Tibial nerve (tissue), 4 donors: ENCODE results near the gene FMNL2. TPM values are rescaled to one million over a fixed set of nuclear protein-coding genes. Genes with fewer than 3 reads are reported as not detected.

Source experiments
- DNase-seq, 2 donors: peaks; one replicate each; pipeline ENCODE4 v3.0.0-alpha.2; 2019; ENCODE audit warnings: low spot score in 2 of 2
- H3K27ac ChIP-seq, 4 donors: fragments of 200-600 bp; sonication (generic) in 3 of 4; one replicate each; pipeline ENCODE4 v1.5.1; 2017 to 2019; ENCODE audit warnings: mild to moderate bottlenecking in 1 of 4
- H3K27me3 ChIP-seq, 2 donors: fragments of 200-600 bp; sonication (generic) in 1 of 2; one replicate each; pipeline versions ENCODE4 v1.5.1 to v1.6.0; 2017 to 2019
- H3K36me3 ChIP-seq, 3 donors: fragments of 200-600 bp; sonication (generic); one replicate each; pipeline ENCODE4 v1.5.1; 2018 to 2019
- H3K4me1 ChIP-seq, 4 donors: fragments of 200-600 bp; sonication (generic) in 3 of 4; one replicate each; pipeline ENCODE4 v1.5.1; 2017 to 2019
- H3K4me3 ChIP-seq, 4 donors: fragments of 200-600 bp; sonication (generic) in 3 of 4; one replicate each; pipeline ENCODE4 v1.5.1; 2017 to 2019; ENCODE audit warnings: mild to moderate bottlenecking in 1 of 4, moderate library complexity in 1 of 4
- H3K9me3 ChIP-seq, 4 donors: fragments of 200-600 bp; sonication (generic) in 3 of 4; one replicate each; pipeline ENCODE4 v1.5.1; 2017 to 2019
- EP300 ChIP-seq, 2 donors: sonication (generic); formaldehyde crosslinking; IDR thresholded peaks; one replicate each; pipeline ENCODE4 v1.6.1; 2017; ENCODE audit warnings: antibody characterized with exemption in 2 of 2, mild to moderate bottlenecking in 1 of 2
- POLR2A ChIP-seq, 2 donors: fragments of 450-650 bp; IDR thresholded peaks; one replicate each; pipeline ENCODE4 v1.6.1; 2017; ENCODE audit warnings: antibody characterized with exemption in 2 of 2, mild to moderate bottlenecking in 2 of 2, moderate library complexity in 2 of 2
- WGBS, 2 donors: methylation state at CpG; one replicate each; pipeline ENCODE4 v1.1.5; 2018; 5-methylcytosine and 5-hydroxymethylcytosine counted together
- total RNA-seq, 4 donors: library from RNA; depleted of rRNA; stranded (reverse); fragments of >200 nt; gene quantifications; one replicate each; pipeline ENCODE4 v1.1.0, GENCODE V29; 2016
- TF ChIP-seq, protein P1 (sequence below), 5 experiments: fragments of 200-600 bp in 3 of 5; fragments of 450-650 bp in 2 of 5; sonication (generic) in 3 of 5; IDR thresholded peaks; one replicate each; pipeline ENCODE4 v1.5.1; 2016 to 2019; ENCODE audit warnings: antibody characterized with exemption in 5 of 5, mild to moderate bottlenecking in 3 of 5, moderate library complexity in 2 of 5

Gene FMNL2
- total RNA-seq, 4 donors from 2014 or later, result 94.5 to 131 (median 98.1) TPM

DNA sequence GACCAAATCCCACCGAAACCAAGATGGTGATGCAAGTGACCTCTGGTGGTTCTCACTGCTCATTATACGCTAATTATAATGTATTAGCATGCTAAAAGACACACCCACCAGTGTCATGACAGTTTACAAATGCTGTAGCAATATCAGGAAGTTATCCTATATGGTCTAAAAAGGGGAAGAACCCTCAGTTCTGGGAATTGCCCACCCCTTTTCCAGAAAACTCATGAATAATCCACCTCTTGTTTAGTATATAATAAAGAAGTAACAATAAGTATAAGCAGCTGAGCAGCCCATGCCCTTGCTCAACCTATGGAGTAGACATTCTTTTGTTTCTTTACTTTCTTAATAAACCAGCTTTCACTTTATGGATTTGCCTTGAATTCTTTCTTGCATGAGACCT is 31.0 kb upstream of the FMNL2 start:
- no peak overlapping the region for H3K4me3 ChIP-seq
- WGBS, 2 donors, result 88% methylated on average over 2 of the region's 2 CpGs
- no peak for TF ChIP-seq POLR2A (IDR thresholded peaks at IDR 0.05)
- no peak for TF ChIP-seq EP300 (IDR thresholded peaks at IDR 0.05)
- TF ChIP-seq, protein P1, sequence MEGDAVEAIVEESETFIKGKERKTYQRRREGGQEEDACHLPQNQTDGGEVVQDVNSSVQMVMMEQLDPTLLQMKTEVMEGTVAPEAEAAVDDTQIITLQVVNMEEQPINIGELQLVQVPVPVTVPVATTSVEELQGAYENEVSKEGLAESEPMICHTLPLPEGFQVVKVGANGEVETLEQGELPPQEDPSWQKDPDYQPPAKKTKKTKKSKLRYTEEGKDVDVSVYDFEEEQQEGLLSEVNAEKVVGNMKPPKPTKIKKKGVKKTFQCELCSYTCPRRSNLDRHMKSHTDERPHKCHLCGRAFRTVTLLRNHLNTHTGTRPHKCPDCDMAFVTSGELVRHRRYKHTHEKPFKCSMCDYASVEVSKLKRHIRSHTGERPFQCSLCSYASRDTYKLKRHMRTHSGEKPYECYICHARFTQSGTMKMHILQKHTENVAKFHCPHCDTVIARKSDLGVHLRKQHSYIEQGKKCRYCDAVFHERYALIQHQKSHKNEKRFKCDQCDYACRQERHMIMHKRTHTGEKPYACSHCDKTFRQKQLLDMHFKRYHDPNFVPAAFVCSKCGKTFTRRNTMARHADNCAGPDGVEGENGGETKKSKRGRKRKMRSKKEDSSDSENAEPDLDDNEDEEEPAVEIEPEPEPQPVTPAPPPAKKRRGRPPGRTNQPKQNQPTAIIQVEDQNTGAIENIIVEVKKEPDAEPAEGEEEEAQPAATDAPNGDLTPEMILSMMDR (IDR thresholded peaks at IDR 0.05), result no peak
- no peaks in the 10 kb centered on the region for H3K36me3 ChIP-seq
- no peak overlapping the region for H3K27ac ChIP-seq
- H3K27me3 ChIP-seq, result no peaks in the 10 kb centered on the region
- no peaks in the 10 kb centered on the region for H3K9me3 ChIP-seq
- no peaks in the 10 kb centered on the region for H3K4me1 ChIP-seq
- DNase-seq, result no peak

DNA sequence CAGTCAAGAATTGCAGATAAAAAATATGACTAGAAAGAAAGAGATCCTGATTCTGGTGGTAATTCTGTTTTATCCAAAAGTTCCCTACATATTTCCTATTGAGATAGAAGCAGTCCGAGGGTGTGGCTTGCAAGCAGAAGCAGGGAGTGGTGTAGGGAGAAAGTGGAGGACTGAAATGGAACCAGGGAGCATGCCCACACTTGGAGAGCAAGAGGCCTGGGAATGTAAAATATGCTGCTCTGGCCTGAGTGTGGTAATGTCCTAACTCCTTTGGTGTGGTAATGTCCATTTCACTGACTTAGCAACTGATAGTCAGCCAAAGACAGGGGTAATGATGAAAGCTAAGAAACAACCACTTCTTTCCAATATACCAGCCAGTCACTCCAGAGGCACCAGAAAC is 30.1 kb upstream of the FMNL2 start:
- Histone ChIP-seq H3K4me3 (no peak overlapping the region), H3K9me3 (no peaks in the 10 kb centered on the region), H3K4me1 (no peaks in the 10 kb centered on the region), H3K36me3 (no peaks in the 10 kb centered on the region), H3K27ac (no peak overlapping the region), H3K27me3 (no peaks in the 10 kb centered on the region)
- no peak for DNase-seq
- TF ChIP-seq, protein P1 (IDR thresholded peaks at IDR 0.05), result no peak
- TF ChIP-seq EP300 (IDR thresholded peaks at IDR 0.05) (no peak), POLR2A (IDR thresholded peaks at IDR 0.05) (no peak)
- WGBS, 2 donors, result 79 to 88% methylated on average over 1 of the region's 1 CpG

DNA sequence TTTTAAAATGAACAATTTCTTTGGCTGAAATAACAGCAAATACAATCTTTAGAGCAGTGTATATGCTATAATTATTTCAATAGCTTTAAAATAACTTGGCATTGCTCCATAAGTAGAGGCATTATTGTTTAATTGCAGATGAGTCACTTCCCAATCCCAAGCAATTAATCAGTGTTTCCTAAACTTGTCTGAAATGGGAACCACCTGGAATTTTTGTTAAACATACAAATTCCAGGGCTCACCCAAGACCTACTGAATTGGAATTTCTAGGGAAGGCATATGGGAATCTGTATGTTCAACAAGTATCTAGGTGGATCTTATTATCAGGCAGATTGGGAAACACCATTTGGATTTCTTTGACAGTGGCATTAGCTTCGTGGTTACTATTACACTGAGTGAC is 27.1 kb upstream of the FMNL2 start:
- Histone ChIP-seq H3K36me3 (no peaks in the 10 kb centered on the region), H3K9me3 (no peaks in the 10 kb centered on the region), H3K27me3 (no peaks in the 10 kb centered on the region), H3K4me1 (no peaks in the 10 kb centered on the region), H3K27ac (no peak overlapping the region), H3K4me3 (no peak overlapping the region)
- no peak for DNase-seq
- WGBS, 2 donors, result 91 to 92% methylated on average over 1 of the region's 1 CpG
- TF ChIP-seq EP300 (IDR thresholded peaks at IDR 0.05) (no peak), POLR2A (IDR thresholded peaks at IDR 0.05) (no peak)
- TF ChIP-seq, protein P1 (IDR thresholded peaks at IDR 0.05), result no peak

DNA sequence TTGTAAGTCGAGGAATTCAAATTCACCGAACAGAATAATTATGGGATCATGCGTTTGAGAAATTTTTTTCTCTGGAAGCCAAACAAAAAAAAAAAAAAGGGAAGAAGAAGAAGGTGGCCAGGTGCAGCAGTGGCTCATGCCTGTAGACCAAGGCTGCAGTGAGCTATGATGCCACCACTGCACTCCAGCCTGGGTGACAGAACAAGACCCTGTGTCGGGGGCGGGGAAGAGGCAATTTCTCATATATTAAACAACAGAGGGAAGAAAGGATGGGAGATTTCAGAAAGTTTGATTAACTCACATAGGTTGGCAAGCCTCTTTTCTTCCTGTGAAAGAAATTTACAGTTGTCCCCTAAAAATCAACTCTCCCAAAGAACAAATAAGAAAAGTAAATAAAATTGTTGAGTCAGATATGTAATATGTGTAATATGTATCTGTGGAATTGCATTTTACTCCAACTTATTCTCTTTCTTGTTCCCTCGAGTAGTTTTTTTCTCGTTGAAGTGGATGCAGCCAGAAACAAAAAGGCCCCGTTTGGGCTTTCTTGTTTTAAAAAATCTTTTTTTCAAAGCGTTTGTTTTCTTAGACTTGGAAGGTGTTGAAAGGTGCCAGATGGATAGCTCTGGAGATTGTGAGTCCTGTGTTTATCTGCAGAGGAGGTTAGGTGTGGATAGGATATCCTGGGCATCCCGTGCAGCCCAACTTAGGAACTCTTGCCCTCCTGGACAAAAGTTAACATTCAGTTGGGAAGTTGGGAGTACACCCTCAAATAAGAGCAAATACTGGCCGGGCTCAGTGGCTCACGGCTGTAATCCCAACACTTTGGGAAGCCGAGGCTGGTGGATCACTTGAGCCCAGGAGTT is 25.4 kb upstream of the FMNL2 start:
- Histone ChIP-seq H3K4me1 (no peaks in the 10 kb centered on the region), H3K9me3 (peaks cover 0 to 12% (median 0%) of the 10 kb centered on the region in 4 donors), H3K4me3 (no peak overlapping the region), H3K27ac (no peak overlapping the region), H3K36me3 (no peaks in the 10 kb centered on the region), H3K27me3 (no peaks in the 10 kb centered on the region)
- no peak for TF ChIP-seq POLR2A (IDR thresholded peaks at IDR 0.05)
- TF ChIP-seq, protein P1 (IDR thresholded peaks at IDR 0.05), result no peak
- no peak for TF ChIP-seq EP300 (IDR thresholded peaks at IDR 0.05)
- DNase-seq, result no peak
- WGBS, 2 donors, result 67 to 73% methylated on average over 13 of the region's 13 CpGs

DNA sequence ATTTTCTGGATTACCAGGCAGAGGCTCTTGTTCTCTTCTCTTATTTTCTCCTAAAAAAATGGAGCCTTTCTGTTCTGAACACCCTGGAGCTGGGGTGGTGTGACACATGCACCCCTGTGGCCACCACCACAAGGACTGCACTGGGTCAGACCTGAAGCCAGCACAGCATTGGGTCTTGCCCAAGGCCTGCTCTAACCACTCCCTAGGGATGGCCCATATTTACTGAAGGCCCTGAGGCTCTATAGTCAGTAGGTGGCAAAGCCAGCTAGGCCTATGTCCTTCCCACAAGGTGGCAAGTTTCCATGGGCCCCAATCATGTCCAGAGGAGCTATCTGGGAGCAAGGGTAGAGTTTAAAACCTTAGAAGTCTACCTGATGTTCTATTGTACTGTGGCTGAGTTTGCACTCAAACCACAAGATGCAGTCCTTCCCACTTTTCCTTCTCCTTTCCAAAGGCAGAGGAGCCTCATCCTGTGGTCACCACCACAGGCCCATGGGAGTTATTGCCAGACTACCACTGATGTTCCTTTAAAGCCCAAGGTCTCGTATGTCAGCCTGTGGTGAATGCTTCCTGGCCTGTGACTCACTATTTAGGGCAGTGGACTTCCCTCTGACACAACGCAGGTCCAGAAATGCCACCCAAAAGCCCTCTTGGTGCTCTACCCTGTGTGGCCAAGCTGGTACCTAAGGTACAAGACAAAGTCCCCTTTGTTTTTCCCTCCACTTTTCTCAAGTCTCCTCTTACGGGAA is 15.0 kb upstream of the FMNL2 start:
- no peaks in the 10 kb centered on the region for H3K27me3 ChIP-seq
- H3K36me3 ChIP-seq, result no peaks in the 10 kb centered on the region
- H3K4me1 ChIP-seq, result no peaks in the 10 kb centered on the region
- no peak overlapping the region for H3K27ac ChIP-seq
- WGBS, 2 donors, result 76 to 85% methylated on average over 3 of the region's 3 CpGs
- DNase-seq, result no peak
- no peak overlapping the region for H3K4me3 ChIP-seq
- TF ChIP-seq, protein P1 (IDR thresholded peaks at IDR 0.05), result no peak
- no peak for TF ChIP-seq POLR2A (IDR thresholded peaks at IDR 0.05)
- no peak for TF ChIP-seq EP300 (IDR thresholded peaks at IDR 0.05)
- H3K9me3 ChIP-seq, result peaks cover 0 to 12% (median 0%) of the 10 kb centered on the region in 4 donors
